ENCODE measurements around the gene AKR7A2. TPM values are rescaled to one million over a fixed set of nuclear protein-coding genes. Genes with fewer than 3 reads are reported as not detected.

Gene AKR7A2
- total and polyA plus RNA-seq, 12 donors = 6.8 to 48.5 (median 43.0) TPM

DNA sequence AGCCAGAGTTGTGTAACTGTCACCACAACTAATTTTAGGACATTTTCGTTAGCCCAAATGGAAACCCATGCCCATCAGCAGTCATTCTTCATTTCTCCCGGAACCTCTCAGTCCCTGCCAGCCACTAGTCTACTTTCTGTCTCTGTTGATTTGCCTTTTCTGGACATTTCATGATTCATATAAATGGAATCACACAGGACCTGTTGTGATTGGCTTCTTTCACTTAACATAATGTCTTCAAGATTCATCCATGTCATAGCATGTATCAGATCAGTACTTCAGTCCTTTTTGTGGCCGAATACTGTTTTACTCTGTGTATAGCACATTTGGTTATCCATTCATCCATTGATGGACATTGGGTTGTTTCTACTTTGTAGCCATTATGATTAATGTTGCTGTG is 7.3 kb upstream of the AKR7A2 start:
- H3K27me3 ChIP-seq = no peaks in the 10 kb centered on the region
- ATAC-seq (no peak), DNase-seq (no peak)
- no peak overlapping the region for H3K27ac ChIP-seq
- TF ChIP-seq, protein P1, sequence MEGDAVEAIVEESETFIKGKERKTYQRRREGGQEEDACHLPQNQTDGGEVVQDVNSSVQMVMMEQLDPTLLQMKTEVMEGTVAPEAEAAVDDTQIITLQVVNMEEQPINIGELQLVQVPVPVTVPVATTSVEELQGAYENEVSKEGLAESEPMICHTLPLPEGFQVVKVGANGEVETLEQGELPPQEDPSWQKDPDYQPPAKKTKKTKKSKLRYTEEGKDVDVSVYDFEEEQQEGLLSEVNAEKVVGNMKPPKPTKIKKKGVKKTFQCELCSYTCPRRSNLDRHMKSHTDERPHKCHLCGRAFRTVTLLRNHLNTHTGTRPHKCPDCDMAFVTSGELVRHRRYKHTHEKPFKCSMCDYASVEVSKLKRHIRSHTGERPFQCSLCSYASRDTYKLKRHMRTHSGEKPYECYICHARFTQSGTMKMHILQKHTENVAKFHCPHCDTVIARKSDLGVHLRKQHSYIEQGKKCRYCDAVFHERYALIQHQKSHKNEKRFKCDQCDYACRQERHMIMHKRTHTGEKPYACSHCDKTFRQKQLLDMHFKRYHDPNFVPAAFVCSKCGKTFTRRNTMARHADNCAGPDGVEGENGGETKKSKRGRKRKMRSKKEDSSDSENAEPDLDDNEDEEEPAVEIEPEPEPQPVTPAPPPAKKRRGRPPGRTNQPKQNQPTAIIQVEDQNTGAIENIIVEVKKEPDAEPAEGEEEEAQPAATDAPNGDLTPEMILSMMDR (IDR thresholded peaks at IDR 0.05) = no peak
- H3K4me1 ChIP-seq = peaks cover 0 to 32% (median 6%) of the 10 kb centered on the region in 9 donors
- H3K9me3 ChIP-seq = no peaks in the 10 kb centered on the region
- 90 to 93% methylated on average over 3 of the region's 3 CpGs for WGBS, 2 donors
- no peak overlapping the region for H3K4me3 ChIP-seq
- intact Hi-C loops (cut with DNase I) = no loop called here
- peaks cover 0 to 64% (median 5%) of the 10 kb centered on the region in 9 donors for H3K36me3 ChIP-seq

DNA sequence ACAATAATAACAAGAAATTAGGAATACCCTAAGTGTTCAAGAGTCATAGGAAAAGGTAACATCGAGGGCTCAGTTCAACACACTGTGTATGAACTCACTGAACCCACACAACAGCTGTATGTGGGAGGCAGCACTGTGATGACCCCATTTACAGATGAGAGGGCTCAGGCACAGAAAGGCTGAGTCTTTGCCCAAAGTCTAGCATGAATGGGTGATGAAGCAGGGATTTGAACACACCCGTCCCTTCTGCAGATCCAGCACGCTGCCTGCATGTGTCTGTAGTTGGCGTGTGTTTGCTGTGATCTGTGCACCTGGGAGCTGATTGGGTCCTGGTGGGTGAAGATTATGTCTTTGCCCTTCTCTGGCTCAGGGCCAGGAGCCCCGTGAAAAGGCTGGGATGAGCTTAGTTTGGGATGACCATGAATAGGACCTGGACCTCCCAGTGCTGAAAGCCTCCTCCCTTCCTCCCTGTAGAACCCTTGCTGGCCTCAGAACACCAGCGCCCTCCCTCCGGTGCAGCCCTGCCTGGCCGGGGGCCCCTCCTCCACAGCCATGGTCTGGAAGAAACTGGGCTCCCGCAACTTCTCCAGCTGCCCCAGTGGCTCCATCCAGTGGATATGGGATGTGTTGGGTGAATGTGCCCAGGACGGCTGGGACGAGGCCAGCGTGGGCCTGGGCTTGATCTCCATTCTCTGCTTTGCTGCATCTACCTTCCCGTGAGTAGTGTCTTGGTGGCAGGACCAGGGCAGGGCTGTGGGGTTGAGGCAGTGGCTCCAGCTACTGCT is 5.4 kb upstream of the AKR7A2 start:
- intact Hi-C loops (cut with DNase I) = no loop called here
- TF ChIP-seq, protein P1 (IDR thresholded peaks at IDR 0.05) = no peak

DNA sequence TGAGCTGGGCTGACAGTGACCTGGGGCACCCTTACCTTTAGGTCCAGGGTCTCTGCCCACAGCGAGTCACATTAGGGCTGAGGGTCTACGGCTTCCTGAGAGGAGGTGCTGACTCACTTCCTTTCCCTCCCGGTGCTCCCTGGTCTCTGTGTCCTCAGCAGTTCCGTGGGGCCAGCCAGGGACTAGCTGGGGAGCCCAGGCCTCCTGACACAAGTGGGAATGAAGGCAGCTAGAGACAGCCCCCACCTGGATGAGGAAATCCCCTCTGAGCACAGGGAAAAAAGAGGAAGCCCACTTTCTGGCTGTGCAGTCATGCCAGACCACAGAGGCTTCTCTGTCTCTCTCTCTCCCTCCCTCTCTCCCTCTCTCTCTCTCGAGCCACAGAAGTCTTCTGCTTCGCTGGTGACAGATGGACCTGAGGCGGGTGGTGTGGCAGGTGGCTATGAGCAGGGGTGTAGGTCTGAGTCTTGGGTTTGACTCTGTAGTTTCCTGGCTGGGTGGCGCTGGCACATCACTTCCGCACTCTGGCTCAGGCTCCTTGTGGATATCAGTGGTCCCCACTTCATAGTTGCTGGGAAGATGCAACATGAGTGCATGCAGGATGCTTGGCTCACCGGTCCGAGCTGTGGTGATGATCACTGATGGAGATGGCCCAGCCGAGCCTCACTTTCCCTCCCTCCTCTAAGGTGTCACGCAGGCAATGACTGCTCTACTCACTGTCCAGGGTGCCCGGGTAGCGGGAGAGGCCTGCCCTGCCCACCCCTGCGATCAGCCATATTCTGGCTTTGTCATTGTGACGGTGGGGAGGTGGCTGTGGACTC is 3.6 kb upstream of the AKR7A2 start:
- ATAC-seq = no peak
- Histone ChIP-seq H3K36me3 (peaks cover 0 to 36% (median 0%) of the 10 kb centered on the region in 9 donors), H3K4me1 (peaks cover 9 to 58% (median 27%) of the 10 kb centered on the region in 9 donors), H3K27ac (peak overlapping the region in 1 of 10 donors; percentile 29), H3K9me3 (no peaks in the 10 kb centered on the region), H3K27me3 (no peaks in the 10 kb centered on the region), H3K4me3 (no peak overlapping the region)
- intact Hi-C loops (cut with DNase I) = no loop called here
- WGBS, 2 donors = 69 to 77% methylated on average over 17 of the region's 17 CpGs
- TF ChIP-seq, protein P1 (IDR thresholded peaks at IDR 0.05) = no peak
- DNase-seq = no peak

More for the DNA sequence above, 5.4 kb upstream of the AKR7A2 start:
- Histone ChIP-seq H3K4me1 (peaks cover 3 to 50% (median 21%) of the 10 kb centered on the region in 9 donors), H3K9me3 (no peaks in the 10 kb centered on the region), H3K27me3 (no peaks in the 10 kb centered on the region), H3K4me3 (no peak overlapping the region), H3K36me3 (peaks cover 0 to 48% (median 0%) of the 10 kb centered on the region in 9 donors), H3K27ac (no peak overlapping the region)
- WGBS, 2 donors = 81 to 83% methylated on average over 13 of the region's 13 CpGs
- ATAC-seq (no peak), DNase-seq (no peak)

Measured in heart right ventricle (tissue), 16 donors.